GM23338 (cell line): ENCODE data around the gene RBAK. TPM values are rescaled to one million over a fixed set of nuclear protein-coding genes. Genes with fewer than 3 reads are reported as not detected.

Experiments used
- ATAC-seq: fragments of 200-7000 bp; cut with Tn5 transposase; 3 replicates; pipeline ENCODE4 v1.9.1; 2020
- DNase-seq: peaks from one replicate; pipeline ENCODE4 v3.0.0-alpha.2; 2015; ENCODE audit warnings: low spot score
- H2AFZ ChIP-seq: fragments of 200-600 bp; sonication (generic); 2 replicates; pipeline ENCODE4 v1.8.0; 2016; ENCODE audit warnings: antibody characterized with exemption, mild to moderate bottlenecking, moderate library complexity
- H3F3A ChIP-seq: fragments of 200-600 bp; sonication (generic); replicated peaks from 2 replicates; pipeline ENCODE4 v1.8.0; 2017; ENCODE audit warnings: antibody characterized with exemption, mixed run types, low read depth
- H3K27ac ChIP-seq: fragments of 200-600 bp; sonication (generic); 2 replicates; pipeline ENCODE4 v1.6.1; 2016; ENCODE audit warnings: low read depth
- H3K27me3 ChIP-seq: fragments of 200-600 bp; sonication (generic); 2 replicates; pipeline ENCODE4 v1.8.0; 2016; ENCODE audit warnings: mild to moderate bottlenecking, mixed run types, moderate library complexity; ENCODE audit not compliant: insufficient read depth
- H3K36me3 ChIP-seq: fragments of 200-600 bp; sonication (generic); 2 replicates; pipeline ENCODE4 v1.8.0; 2016; ENCODE audit warnings: mild to moderate bottlenecking; ENCODE audit not compliant: insufficient read depth
- H3K4me1 ChIP-seq: fragments of 200-600 bp; sonication (generic); 2 replicates; pipeline ENCODE4 v1.8.0; 2016; ENCODE audit warnings: mild to moderate bottlenecking, moderate library complexity; ENCODE audit not compliant: insufficient read depth
- H3K4me2 ChIP-seq: fragments of 200-600 bp; sonication (generic); 2 replicates; pipeline ENCODE4 v1.7.1; 2017; ENCODE audit warnings: mixed run types
- H3K4me3 ChIP-seq: fragments of 200-600 bp; sonication (generic); 2 replicates; pipeline ENCODE4 v1.6.1; 2016; ENCODE audit warnings: mixed run types
- H3K79me2 ChIP-seq: fragments of 200-600 bp; sonication (generic); replicated peaks from 2 replicates; pipeline ENCODE4 v1.8.0; 2017; ENCODE audit warnings: mild to moderate bottlenecking; ENCODE audit not compliant: insufficient read depth
- H3K9me2 ChIP-seq: fragments of 200-600 bp; sonication (generic); 2 replicates; pipeline ENCODE4 v1.8.0; 2017; ENCODE audit not compliant: insufficient read depth
- H4K20me1 ChIP-seq: fragments of 200-600 bp; sonication (generic); replicated peaks from 2 replicates; pipeline ENCODE4 v1.8.0; 2017; ENCODE audit warnings: mild to moderate bottlenecking; ENCODE audit not compliant: insufficient read depth
- H3K27ac Mint-ChIP-seq: 2 replicates; pipeline ENCODE4 v1.8.0; 2020; ENCODE audit warnings: inconsistent platforms, mild to moderate bottlenecking, moderate library complexity, mixed read lengths
- H3K27me3 Mint-ChIP-seq: 3 replicates; pipeline ENCODE4 v1.8.0; 2022; ENCODE audit warnings: low read depth, mild to moderate bottlenecking, moderate library complexity, mixed read lengths, inconsistent platforms; ENCODE audit not compliant: insufficient read depth, poor library complexity
- H3K36me3 Mint-ChIP-seq: 3 replicates; pipeline ENCODE4 v1.8.0; 2021; ENCODE audit warnings: low read depth, mild to moderate bottlenecking, inconsistent platforms, moderate library complexity, mixed read lengths
- H3K4me1 Mint-ChIP-seq: 3 replicates; pipeline ENCODE4 v1.8.0; 2020; ENCODE audit warnings: mild to moderate bottlenecking, inconsistent platforms, mixed read lengths
- H3K4me3 Mint-ChIP-seq: 3 replicates; pipeline ENCODE4 v1.8.0; 2021; ENCODE audit warnings: moderate library complexity, mild to moderate bottlenecking, inconsistent platforms, mixed read lengths
- H3K9me3 Mint-ChIP-seq: 3 replicates; pipeline ENCODE4 v1.8.0; 2020; ENCODE audit warnings: moderate library complexity, mild to moderate bottlenecking, inconsistent platforms, mixed read lengths
- CREB1 ChIP-seq: fragments of 250-450 bp; sonication (Bioruptor Pico); IDR thresholded peaks from 2 replicates; pipeline ENCODE4 v1.5.0; 2020; ENCODE audit warnings: low read depth, mild to moderate bottlenecking, moderate library complexity
- CTCF ChIP-seq, 2 experiments: fragments of 200-600 bp in 1 of 2; sonication (generic) in 1 of 2; conservative IDR thresholded peaks; 2 replicates each; pipeline versions ENCODE4 v1.5.1 to v1.6.1; 2016 to 2017; ENCODE audit warnings: antibody characterized with exemption in 2 of 2, low read depth in 2 of 2, mild to moderate bottlenecking in 2 of 2, moderate library complexity in 1 of 2
- ETS1 ChIP-seq: IDR thresholded peaks from 2 replicates; pipeline ENCODE4 v1.6.1; 2016; ENCODE audit warnings: antibody characterized with exemption
- EZH2 ChIP-seq: fragments of 200-600 bp; sonication (generic); IDR thresholded peaks from one replicate; pipeline ENCODE4 v1.8.0; 2017; ENCODE audit warnings: antibody characterized with exemption, mild to moderate bottlenecking, low read depth; ENCODE audit not compliant: unreplicated experiment
- EZH2phosphoT487 ChIP-seq: fragments of 200-600 bp; sonication (generic); IDR thresholded peaks from one replicate; pipeline ENCODE4 v1.8.1; 2018; ENCODE audit warnings: antibody characterized with exemption; ENCODE audit not compliant: unreplicated experiment
- JUNB ChIP-seq: IDR thresholded peaks from one replicate; pipeline ENCODE4 v1.6.1; 2016; ENCODE audit warnings: antibody characterized with exemption; ENCODE audit not compliant: unreplicated experiment
- NANOG ChIP-seq: IDR thresholded peaks from 2 replicates; pipeline ENCODE4 v1.6.1; 2016; ENCODE audit warnings: antibody characterized with exemption, borderline replicate concordance
- POLR2AphosphoS5 ChIP-seq: IDR thresholded peaks from 2 replicates; pipeline ENCODE4 v1.6.1; 2016; ENCODE audit warnings: antibody characterized with exemption, low read depth
- REST ChIP-seq: IDR thresholded peaks from one replicate; pipeline ENCODE4 v1.6.1; 2018; ENCODE audit warnings: antibody characterized with exemption; ENCODE audit not compliant: unreplicated experiment
- STAT1 ChIP-seq: IDR thresholded peaks from one replicate; pipeline ENCODE4 v1.6.1; 2016; ENCODE audit warnings: antibody characterized with exemption; ENCODE audit not compliant: unreplicated experiment
- ZNF114 ChIP-seq: fragments of 250-450 bp; sonication (Bioruptor Pico); IDR thresholded peaks from 2 replicates; pipeline ENCODE4 v1.5.0; 2020; ENCODE audit warnings: mild to moderate bottlenecking, moderate library complexity
- ZNF331 ChIP-seq: fragments of 250-450 bp; sonication (Bioruptor Pico); IDR thresholded peaks from 2 replicates; pipeline ENCODE4 v1.5.0; 2020; ENCODE audit warnings: low read depth, mild to moderate bottlenecking, moderate library complexity
- ZNF462 ChIP-seq: fragments of 250-450 bp; sonication (Bioruptor Pico); IDR thresholded peaks from 2 replicates; pipeline ENCODE4 v1.5.0; 2020; ENCODE audit warnings: mild to moderate bottlenecking, moderate library complexity
- long read RNA-seq: library from polyadenylated mRNA; unstranded; transcript quantifications from one replicate; pipeline ENCODE4 v2.0.0, GENCODE V29; 2020; ENCODE audit not compliant: unreplicated experiment
- polyA plus RNA-seq: library from polyadenylated mRNA; unstranded; fragments of >200 nt; fragmentation: Nextera tagmentation; extraction: Ambion mirVana; gene quantifications from 2 replicates; pipeline ENCODE4 v1.2.1, GENCODE V29; 2016
- total RNA-seq: library from RNA; depleted of rRNA; stranded (reverse); fragments of >200 nt; shearing (Covaris generic); gene quantifications from 2 replicates; pipeline ENCODE4 v1.2.3, GENCODE V29; 2014; rRNA removed

The RBAK gene
- total RNA-seq (15.1 and 15.2 TPM in 2 replicates), polyA plus RNA-seq (6.3 and 6.5 TPM in 2 replicates)
- long read RNA-seq, partial matches to known transcripts, result 0 of 1 reads
- long read RNA-seq, other reads (novel, unspliced or antisense), result 1 of 1 reads

GRCh38 chr7:5045558-5046396 lies at the start of gene RBAK:
TSS of gene RBAK (plus strand) at chr7:5045860. CDS start at chr7:5048077, 2,217 bp downstream.
- H3K4me1 Mint-ChIP-seq, result peaks cover 6% of the 10 kb centered on the region
- H4K20me1 ChIP-seq, result no peaks in the 10 kb centered on the region

More at GRCh38 chr7:5045558-5046396, at the start of gene RBAK:
- TF ChIP-seq POLR2AphosphoS5 (peak; percentile 92), STAT1 (no peak), CTCF (conservative IDR thresholded peaks at IDR 0.05; ENCODE audit: low read depth in 2 of 2) (no peak), EZH2phosphoT487 (no peak), EZH2 (no peak), CREB1 (CRISPR knock-in tag) (no peak), JUNB (peak; percentile 98), ETS1 (peak; percentile 81), ZNF114 (CRISPR knock-in tag) (no peak), NANOG (no peak), REST (peak; percentile 7), ZNF331 (CRISPR knock-in tag) (no peak), ZNF462 (CRISPR knock-in tag) (no peak)
- Histone ChIP-seq H3K36me3 (peaks cover 14% of the 10 kb centered on the region), H3K27me3 (no peaks in the 10 kb centered on the region), H3K9me2 (no peaks in the 10 kb centered on the region), H3K4me1 (no peaks in the 10 kb centered on the region), H2AFZ (peak within 1 kb of the TSS; percentile 70), H3K4me2 (peak within 1 kb of the TSS; percentile 90), H3F3A (no peaks in the 10 kb centered on the region), H3K4me3 (peak within 1 kb of the TSS; percentile 85), H3K79me2 (peaks cover 20% of the 10 kb centered on the region), H3K27ac (no peak within 1 kb of the TSS)
- H3K27ac Mint-ChIP-seq, result peak within 1 kb of the TSS; percentile 75; the same call in 1 of the 2 replicates
- peaks cover 16% of the 10 kb centered on the region for H3K27me3 Mint-ChIP-seq
- peaks cover 42% of the 10 kb centered on the region for H3K36me3 Mint-ChIP-seq
- peaks cover 34% of the 10 kb centered on the region for H3K9me3 Mint-ChIP-seq
- H3K4me3 Mint-ChIP-seq, result peak within 1 kb of the TSS; percentile 90
- ATAC-seq, result peak; percentile 98
- peak; percentile 98 for DNase-seq
